ENCODE measurements around the gene ZMAT5.

The ZMAT5 gene

DNA sequence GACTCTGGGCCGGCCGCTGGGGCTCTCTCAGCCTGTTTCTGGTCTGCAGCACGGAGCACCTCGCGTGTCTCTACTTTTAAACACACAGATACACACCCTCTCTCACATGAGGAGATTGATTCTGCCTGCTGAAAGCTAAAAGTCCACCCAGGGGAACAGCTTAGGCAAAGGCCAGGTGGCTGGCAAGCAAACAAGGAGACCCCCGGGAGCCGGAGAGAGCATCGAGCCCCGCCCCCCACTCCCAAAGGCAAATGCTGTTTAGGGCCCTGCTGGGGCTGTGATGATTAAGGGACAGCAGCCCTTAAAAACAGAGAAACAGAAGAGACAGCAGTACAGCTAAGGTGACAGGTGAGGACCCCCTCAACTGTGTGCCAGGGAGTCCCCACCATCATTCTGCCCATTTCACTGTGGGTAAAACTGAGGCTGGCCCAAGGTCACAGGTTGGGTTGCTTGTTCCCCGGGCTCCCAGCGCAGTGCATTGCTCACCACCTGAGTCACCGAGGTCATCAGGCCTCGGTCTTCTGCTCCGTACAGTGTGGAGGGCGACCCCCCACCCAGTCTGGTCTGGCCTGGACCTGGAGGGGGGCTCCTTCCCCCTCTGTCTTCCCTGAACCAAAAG lies 40.2 kb downstream of the ZMAT5 start:
- no peak for DNase-seq

DNA sequence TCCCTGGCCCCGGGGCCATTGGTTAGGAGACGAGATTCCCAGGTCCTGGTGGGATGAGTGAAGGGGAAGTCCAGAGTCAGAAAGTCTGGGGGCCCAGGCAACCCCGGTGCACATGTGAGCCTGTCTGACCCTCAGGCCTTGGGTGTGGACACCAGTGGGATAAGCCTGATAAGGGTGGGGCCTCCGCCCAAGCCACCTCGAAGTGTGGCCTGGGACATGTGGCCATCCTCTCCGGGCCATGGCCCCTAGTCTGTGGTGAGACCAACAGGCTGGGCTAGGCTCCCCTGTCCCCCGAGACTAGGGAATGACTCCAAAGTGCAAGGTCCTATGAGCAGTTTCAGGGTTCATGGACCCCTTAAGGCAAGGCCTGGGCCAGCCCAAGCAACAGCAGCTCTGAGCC lies 40.7 kb downstream of the ZMAT5 start:
- DNase-seq, result no peak

DNA sequence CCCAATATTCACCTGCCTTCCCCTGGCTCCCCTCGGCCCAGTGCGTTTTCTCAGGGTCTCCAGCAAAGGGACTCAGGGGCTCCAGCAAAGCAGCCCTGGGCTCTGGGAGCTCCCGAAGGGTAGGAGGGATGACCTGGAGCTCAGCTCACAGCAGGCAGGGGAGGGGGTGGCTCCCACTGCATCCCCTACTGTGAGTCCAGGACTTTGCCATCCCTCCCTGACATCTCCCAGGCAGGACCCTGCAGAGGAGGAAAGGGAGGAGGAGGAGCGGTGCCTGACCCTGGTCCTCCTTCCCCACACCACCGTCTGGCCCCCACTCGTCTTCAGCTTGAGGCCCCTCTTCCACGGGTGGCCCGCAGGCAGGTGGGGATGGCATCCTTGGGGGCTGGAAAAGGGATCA lies 42.0 kb downstream of the ZMAT5 start:
- no peak for DNase-seq

DNA sequence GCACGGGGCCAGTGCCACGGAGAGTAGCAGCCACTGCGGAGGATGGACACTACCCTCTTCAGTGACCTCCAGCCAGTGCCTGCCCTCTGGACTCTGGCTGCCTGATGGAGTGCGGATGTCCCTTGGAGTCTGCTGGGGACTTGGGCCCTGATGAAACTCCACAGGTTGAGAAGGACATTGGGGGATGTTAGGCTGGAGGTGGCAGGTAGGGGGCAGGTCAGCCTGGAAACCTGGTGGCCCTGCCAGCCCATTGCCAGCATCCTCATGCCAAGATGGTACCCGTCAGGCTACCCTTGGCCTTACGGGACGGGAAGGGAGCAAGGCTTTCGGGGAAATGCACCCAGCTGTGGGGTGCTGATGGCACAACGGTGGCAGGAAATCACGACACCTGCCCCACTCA lies 43.0 kb downstream of the ZMAT5 start:
- no peak for DNase-seq

DNA sequence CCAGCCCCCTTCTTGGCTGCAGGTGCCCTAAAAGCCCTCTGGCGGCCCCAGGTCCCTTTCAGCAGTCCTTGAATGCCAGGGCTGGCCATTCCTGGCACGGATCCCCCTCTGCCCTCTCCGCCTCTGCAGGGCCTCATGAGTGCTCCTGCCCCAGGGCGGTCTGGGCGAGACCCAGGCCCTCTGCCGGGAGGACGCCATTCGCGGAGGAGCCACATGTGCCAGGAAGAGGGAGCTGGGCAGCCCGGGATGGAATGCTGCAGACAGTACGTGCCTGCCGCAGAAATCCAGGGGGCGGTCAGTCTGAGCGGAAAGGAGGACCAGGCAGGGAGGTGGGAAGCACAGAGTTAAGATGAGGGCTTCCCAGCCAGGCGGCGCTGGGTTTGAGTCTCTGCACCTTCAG lies 44.2 kb downstream of the ZMAT5 start:
- DNase-seq, result no peak

DNA sequence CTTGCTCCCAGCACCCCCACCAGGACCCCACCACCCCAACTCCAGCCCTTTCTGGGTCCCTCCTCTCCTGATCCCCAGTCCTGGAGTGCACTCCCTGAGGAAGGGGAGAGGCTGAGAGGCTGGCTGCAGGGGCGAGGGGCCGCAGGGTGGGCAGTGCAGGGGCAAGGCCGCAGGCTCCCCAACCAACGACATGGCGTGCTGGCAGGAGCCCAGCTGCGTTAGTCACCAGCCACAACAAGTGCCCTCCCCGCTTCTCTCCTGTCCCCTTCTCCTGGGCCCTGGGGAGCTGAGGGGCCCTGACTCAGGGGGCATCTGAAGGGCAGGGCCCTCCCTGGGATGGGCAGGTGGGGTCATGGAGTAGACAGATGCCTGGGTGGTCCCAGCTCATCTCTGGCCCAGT lies 44.7 kb downstream of the ZMAT5 start:
- no peak for DNase-seq

DNA sequence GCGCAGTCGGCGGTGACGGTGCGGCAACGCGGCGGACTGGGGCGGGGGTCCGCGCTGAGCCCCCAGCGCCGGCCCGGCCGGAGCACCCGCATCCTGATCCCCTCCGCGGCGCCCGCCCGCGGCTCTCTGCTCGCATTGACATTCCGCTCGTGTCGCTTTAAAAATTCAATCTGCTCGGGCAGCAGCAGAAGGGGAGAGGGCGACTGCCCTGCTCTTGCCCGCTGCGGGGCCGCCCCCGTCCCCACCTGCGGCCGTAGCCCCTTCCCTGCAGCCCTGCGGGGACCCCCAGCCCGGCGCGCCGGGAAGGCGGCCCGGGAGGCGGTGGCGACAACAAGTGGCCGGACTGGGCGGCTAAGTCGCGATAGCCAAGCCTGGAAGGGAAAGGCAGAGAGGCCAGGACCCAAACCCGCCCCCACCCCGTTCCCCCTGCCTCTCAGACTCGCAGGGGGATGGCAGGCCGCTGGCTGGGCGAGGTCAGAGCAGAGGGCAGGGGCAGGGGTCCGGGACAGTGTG lies 45.9 kb downstream of the ZMAT5 start:
- no peak for DNase-seq

DNA sequence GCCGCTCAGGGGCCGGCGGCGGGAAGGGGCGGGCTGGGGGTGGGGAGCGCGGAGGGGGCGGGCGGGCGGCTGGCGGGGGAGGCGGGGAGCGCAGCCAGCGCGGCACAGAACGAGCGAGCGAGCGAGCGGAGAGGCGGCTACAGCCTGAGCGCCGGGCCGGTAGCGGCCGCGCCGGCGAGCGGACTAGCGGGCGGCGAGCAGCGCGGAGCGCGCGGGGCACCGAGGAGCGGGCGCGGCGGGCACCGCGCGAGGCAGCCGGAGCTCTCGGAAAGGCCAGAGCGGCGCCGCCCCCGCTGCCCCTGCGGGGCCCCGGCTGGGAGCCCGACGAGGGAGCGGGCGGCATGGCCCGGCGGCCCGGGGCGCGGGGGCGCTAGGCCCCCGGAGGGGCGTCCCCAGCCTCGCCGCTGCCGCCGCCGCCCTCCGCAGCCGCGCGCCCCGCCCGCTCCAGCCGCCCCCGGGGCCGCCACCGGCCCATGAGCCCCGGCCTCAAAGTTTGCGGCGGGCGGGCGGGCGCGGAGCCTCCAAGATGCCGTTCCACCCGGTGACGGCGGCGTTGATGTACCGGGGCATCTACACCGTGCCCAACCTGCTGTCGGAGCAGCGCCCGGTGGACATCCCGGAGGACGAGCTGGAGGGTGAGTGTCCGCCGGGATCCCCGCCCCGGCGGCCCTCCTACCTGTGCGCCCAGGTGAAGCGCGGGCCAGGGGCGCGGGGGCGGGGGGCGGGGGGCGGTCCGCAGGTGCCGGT lies 46.7 kb downstream of the ZMAT5 start, which contains the start of gene CABP7:
Gene CABP7, plus strand, starts transcription at position 105 of the 747 bp plus-strand sequence. Its CDS starts 422 bp downstream, at position 527.
- peak; percentile 30 for DNase-seq

DNA sequence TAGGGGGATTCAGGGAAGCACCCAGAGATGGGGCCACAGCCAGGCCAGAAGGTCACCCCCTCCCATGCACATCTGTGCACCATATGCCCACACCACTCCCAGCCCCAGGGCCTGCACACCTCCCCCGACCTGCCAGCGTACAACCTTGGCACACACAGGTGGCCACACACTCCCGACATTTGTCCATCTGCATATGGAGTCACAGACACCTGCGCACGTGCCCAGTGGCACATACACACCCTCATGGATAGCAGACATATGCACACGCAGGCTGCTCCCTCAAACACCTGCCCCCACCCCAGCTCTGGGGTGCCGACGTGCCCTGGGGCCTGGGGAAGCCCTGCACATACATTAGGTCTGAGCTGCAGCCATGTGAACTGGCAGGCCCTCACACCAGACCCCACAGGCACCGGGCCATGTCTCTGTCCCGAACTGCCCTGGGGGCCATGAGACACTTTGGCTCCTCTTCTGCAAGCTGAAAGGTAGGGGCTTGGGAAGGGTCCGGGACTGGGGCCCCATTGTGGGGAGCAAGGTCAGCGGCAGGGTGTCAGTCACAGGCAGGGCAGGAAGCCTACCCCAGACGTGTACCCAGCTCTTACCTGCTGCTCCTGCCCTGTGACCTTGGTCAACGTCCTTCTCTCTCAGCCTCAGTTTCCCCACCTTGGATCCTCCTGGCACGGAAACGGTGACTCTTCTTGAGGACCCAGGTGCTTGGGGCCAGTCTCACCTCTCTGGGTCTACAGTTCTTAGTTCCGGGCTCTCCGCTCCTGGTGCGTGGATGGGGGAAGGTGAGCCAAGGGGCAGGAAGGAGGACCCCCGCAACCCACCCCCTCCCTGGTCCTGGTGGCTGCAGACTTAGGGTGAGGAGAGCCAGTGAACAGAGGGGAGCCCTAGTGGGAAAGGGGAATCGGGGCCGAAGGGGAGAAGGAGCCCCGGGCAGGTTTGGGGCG lies 47.6 kb downstream of the ZMAT5 start:
- DNase-seq, result no peak

DNA sequence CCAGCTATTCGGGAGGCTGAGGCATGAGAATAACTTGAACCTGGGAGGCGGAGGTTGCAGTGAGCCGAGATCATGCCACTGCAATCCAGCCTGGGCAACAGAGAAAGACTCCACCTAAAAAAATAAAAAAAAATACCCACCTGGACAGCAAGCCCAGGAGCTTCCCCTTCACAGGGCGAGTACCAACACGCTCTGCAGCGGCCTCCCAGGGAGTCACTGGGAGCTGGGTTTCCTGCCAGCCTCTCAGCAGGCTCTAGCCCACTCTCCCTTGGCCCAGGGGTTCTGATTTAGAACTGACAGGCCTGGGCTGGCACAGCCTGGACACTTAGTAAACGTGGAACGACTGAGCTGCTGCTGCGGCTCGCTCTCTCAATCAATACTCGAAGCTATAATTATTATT lies 49.0 kb downstream of the ZMAT5 start:
- DNase-seq, result peak; percentile 80

DNA sequence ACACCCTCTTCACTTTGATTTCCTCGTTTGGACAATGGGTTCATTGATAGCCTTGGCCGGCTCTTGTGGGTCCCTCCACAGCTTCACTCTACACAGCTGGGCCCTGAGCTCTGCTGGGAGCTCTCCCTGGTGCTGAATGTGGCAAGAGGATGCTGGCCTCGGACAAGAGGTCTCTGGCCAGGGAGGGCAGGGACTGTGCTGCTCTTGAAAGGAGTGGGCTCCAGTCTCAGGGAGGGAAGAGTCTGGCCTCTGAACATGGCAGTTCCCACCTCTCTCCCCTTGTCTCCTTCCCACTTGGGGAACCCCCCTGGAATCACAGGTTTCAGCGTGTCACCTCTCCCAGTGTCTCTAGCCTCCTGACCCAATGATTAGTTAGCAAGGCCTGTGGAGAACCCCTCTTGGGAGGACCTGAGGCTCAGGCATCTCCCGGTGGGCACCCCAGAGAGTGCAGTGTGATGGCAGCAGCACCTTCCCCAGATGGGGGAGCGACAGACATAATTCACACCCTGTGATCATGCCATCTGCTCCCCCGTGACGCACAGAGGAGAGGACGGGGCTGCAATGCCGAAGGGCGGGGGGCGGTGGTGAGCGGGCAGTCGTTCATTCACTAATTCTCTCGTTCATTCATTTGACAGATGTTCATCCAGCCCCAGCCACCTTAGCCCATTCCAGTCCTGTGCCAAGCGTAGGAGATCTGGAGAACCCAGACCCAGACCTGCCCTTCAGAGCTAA lies 49.8 kb downstream of the ZMAT5 start:
- DNase-seq, result no peak

DNA sequence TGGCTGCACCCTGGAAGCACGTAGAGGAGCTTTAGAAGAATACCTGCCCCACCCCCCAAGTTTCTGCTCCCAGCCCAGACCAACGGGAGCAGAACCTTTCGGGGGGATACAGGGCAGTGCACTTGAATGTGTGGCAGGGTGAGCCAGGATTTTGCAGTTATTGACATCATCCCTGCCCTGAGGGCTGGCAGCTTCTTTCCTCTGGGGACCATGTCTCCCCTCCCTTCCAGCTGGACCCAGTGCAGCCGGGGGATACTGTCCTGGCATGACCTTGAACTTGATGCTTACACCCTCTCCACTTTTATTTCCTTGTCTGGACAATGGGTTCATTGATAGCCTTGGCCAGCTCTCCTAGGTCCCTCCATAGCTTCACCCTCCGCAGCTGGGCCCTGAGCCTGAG lies 51.1 kb downstream of the ZMAT5 start:
- DNase-seq, result no peak

DNA sequence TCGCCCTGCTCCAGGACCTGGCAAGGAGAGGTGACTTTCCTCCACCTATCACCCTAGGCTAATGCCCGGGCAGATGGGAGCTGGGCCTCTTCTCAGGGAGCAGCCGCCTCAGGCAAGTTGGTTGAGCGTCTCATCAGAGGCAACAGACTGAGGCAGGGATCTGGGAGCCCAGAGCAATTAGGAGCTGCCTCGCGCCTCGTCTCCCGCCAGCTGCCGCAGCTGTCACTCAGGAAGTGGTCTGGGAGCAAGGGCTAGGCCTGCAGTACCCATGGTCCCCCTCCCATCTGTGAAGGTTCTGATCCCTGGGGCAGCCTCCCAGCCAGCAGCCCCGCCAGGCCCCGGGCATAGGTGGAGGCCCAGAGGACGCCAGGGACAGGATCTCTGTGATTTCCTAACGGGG lies 51.6 kb downstream of the ZMAT5 start:
- DNase-seq, result peak; percentile 15

DNA sequence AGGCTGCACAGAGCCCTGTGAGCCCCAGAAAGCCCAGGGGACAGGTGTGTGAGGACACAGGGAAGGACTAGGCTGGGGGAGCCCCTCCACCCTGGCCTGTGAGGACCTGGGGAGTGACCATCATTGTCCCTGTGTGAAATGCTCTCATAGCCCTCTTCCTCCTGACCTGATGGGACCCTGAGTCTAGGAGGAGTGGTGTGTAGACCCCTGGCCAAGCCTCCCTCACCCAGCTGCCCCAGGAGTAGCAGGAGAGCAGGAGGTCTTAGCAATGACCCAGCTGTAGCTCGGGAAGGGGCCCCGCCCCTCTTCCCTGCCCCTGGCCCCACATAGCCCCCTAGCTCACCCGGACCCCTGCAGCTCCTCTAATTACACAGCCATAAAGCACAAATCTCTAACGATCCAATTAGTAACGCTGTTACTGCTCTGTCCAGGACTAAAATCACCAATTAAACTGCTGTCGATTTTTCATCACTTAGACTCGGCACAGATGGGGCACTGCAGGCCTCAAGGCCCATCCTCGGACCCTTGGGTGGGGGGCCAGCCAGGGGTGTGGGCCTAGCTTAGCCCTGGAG lies 53.6 kb downstream of the ZMAT5 start:
- DNase-seq, result no peak

DNA sequence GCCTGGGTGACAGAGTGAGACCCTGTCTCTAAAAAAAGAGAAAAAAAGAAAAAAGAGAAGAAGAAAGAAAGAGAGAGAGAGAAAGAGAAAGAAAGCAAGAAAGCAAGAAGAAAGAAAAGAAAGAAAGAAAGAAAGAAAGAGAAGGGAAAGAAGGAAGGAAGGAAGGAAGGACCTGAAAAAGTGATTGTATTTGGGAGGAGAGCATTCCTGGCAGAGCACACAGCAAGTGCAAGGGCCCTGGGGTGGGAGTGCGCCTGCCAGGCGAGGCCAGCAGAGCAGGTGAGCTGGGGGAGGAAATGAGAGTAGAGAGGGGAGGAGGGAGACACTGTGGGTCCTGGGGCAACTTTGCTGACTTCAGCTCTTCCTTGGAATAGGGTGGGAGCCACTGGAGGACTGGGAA lies 54.7 kb downstream of the ZMAT5 start:
- no peak for DNase-seq

DNA sequence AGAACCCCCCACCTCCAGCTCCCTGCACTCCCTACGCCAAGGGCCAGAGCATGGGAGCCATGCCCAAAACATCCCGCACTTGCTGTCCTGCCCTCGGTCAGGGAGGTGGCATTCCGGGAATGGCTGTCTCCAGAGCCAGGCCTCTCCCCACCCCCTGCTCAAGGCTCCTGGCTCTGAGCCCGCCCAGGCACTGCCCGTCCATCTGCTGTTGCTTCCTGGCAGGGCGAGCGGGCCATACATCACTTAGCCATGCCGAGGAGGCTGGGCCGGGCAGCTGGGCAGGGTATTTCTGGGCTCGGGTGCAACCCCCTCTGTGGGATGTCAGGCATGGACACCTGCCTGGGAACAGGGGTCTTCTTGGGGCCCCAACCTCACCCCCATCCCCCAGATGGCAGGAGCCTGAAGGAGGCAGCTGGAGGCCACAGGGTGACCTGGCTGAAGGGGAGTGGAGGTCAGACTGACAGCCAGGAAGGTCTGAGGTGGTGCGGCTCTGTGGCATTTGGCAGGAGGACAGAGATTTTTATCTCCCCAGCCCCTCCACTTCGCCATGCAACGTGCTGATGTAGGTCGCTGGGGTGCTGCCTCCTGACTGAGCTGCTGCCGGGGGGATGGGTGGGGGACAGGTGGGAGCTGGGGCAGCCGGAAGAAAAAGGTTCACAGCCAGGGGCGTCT lies 55.7 kb downstream of the ZMAT5 start:
- no peak for DNase-seq

DNA sequence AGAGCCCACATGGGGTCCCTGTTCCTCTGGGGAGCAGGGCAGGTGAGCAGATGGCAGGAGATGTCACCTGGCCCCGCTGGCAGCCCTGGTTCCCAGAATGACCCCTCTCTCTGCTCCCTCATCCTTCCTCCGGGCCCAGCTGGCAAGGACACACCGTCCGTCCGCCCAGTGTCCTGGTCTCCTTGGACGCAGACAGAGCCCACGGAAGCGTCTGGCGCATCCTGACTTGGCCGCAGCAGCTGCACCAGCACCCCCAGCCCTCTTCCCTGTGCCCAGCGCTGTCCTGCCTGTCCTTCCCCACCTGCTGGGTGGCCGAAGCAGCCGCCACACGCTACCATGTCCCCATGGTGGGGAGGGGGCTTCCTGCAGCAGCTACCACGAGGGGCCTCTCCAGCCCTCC lies 56.6 kb downstream of the ZMAT5 start:
- no peak for DNase-seq

DNA sequence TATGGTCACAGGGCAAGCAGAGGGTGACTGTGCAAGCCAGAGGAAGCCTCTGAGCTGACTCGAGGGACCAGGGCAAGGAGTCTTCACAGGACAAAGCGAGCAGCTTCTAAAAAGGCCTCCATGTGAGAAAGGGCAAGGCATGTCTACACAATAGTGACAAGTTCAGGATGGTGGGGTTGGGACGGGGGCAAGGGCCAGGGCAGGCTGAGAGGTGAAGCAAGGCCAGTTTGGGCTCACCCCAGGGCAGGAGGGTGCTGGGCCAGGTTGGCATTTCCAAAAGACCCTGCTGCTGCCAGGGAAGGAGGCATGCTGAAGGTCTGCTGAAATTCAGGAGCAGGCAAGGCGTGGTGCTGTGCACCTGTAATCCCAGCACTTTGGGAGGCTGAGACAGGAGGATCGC lies 59.3 kb downstream of the ZMAT5 start:
- no peak for DNase-seq

DNA sequence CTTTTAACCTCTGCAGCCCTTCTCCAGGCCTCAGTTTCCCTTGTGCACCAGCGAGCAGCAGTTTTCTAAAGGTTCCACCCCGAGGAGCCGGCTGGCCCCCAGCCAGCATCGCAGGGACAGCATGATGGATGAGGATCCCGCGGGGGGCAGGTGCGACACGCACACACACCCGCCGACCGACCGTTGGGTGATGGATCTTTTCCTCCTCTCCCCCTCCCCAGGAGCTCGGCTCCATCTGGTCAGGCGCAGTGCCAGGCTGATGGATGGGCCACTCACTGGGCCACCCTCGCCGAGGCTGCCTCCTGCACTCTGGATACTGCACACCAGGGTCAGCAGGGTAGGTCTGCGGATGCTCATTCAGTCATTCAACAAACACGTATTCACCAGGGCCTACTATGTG lies 59.8 kb downstream of the ZMAT5 start:
- peak; percentile 57 for DNase-seq

DNA sequence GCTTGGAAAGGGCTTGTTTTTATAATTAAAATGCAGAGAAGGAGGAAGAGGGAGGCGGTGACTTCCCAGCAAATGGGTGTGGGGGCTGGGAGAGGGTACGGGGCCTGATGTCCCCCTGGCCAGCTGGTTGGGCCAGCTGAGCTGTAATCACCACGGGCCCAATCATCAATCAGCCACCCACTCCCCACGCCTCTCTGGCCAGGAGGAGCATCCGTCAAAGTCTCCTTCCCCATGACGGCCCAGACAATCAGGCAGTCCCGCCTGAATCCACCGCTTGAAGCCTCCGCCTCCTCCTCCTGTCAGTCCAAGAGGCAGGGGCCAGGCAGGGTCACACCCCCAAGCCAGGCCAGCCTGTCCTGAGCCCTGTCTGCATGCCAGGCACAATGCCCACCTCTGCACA lies 60.3 kb downstream of the ZMAT5 start:
- peak; percentile 16 for DNase-seq

DNA sequence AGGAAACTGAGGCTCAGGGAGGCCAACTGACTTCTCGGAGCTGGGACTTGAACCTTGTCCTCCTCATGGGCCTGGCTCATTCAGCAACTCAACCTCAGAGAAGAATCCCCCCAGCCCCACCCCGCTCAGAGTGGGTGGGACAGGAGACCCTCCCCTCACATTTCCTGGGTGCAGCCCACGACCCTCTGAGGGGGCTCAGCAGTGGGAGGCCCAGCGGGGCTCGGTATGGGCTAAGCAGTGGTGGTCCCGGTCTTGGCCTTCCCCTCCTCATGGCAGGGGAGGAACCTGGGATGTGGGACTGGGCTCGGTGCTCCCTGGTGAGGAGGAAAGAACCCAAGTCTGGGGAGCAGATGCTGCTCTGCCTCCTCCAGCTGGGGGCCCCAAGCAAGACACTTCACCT lies 61.2 kb downstream of the ZMAT5 start:
- no peak for DNase-seq
